Measurements from ENCODE around the gene YIF1B.

The YIF1B gene

GRCh38 chr19:38303517-38304351 is 12.0 kb downstream of the YIF1B start, which contains the start of gene C19orf33:
Gene C19orf33 (plus strand): TSS chr19:38304251. CDS start chr19:38304262, 11 bp downstream.
- DNase-seq: no peak

GRCh38 chr19:38298821-38299680 is 16.7 kb downstream of the YIF1B start:
- DNase-seq: no peak

- DNase-seq: no peak
Observed at GRCh38 chr19:38294090-38294489, 21.7 kb downstream of the YIF1B start.

- no peak for DNase-seq
Observed at GRCh38 chr19:38293281-38293680, 22.5 kb downstream of the YIF1B start.

- DNase-seq: no peak
Observed at GRCh38 chr19:38291855-38292254, 23.9 kb downstream of the YIF1B start.

GRCh38 chr19:38290631-38291147 is 25.1 kb downstream of the YIF1B start:
- DNase-seq: no peak

- no peak for DNase-seq
Observed at GRCh38 chr19:38289955-38290354, 25.8 kb downstream of the YIF1B start.

- DNase-seq: no peak
Observed at GRCh38 chr19:38288123-38288855, 27.5 kb downstream of the YIF1B start.

- DNase-seq: no peak
Observed at GRCh38 chr19:38287604-38288003, 28.1 kb downstream of the YIF1B start.

- no peak for DNase-seq
Observed at GRCh38 chr19:38285567-38285966, 30.2 kb downstream of the YIF1B start.

- no peak for DNase-seq
Observed at GRCh38 chr19:38284422-38284821, 31.3 kb downstream of the YIF1B start.

GRCh38 chr19:38283271-38283670 is 32.5 kb downstream of the YIF1B start:
- DNase-seq: no peak

GRCh38 chr19:38281811-38282566 is 33.8 kb downstream of the YIF1B start:
- no peak for DNase-seq

- no peak for DNase-seq
Observed at GRCh38 chr19:38280030-38280921, 35.5 kb downstream of the YIF1B start.

- no peak for DNase-seq
Observed at GRCh38 chr19:38278751-38279150, 37.0 kb downstream of the YIF1B start.

GRCh38 chr19:38277969-38278680 is 37.6 kb downstream of the YIF1B start:
- DNase-seq: no peak

- DNase-seq: no peak
Observed at GRCh38 chr19:38277549-38277948, 38.2 kb downstream of the YIF1B start.

GRCh38 chr19:38276942-38277517 is 38.7 kb downstream of the YIF1B start:
- no peak for DNase-seq

GRCh38 chr19:38274739-38275138 is 41.0 kb downstream of the YIF1B start:
- no peak for DNase-seq

GRCh38 chr19:38273499-38273898 is 42.2 kb downstream of the YIF1B start:
- DNase-seq: no peak
